Prostate gland (tissue), 1 donor: ENCODE data around the gene PLXNC1.

Source experiments
- POLR2A ChIP-seq: fragments of 450-650 bp; IDR thresholded peaks from one replicate; pipeline ENCODE4 v1.6.1; 2016; ENCODE audit warnings: antibody characterized with exemption, mild to moderate bottlenecking
- POLR2AphosphoS5 ChIP-seq: sonication (generic); formaldehyde crosslinking; IDR thresholded peaks from one replicate; pipeline ENCODE4 v1.6.1; 2017; ENCODE audit warnings: antibody characterized with exemption

DNA sequence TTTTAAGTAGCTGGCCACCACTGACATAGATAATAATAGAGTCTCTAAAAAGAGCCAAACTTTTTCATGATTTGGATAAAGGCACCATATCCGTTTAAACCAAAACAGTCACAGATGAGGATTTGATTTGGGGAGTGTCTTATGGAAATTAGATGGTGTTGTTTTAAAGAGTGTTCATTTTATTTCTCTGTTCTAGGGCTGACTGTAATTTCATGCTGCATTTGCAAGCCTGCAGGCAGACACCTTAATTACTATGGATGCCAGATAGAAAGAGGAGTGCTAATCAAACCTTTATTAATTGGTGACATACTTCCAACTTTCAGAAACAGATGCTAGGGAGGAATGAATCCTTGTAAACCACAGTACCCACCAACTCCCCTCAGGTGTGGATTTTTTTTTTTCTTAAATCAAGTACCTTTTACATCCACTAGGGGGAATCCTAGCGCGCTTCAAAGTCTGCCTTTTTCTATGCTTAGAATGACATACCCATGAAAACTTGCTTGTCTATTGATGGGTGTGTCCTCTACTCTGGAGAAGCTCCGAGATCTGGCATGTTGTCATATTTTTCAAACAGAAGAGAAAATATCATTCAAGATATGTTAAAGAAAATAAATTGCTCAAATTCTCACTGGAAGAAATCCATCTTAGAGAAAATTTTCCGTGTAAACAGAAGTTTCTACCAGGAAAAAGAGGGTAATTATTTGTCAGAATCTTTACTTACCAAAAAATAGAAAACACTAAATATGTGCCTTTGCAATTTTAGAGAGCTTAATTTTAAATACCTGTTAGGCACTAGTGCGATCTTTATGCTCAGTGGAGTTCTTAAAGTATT, 14.2 kb upstream of the PLXNC1 start:
- TF ChIP-seq POLR2A (no peak), POLR2AphosphoS5 (no peak)
